HG02938 (cell line): Measurements from ENCODE around the gene SLC6A9.

Experiments used
- ATAC-seq: cut with Tn5 transposase; IDR thresholded peaks from one replicate; pipeline ENCODE4 v1.9.1; 2021; ENCODE audit warnings: mild to moderate bottlenecking, moderate library complexity; ENCODE audit not compliant: unreplicated experiment

SLC6A9 gene

DNA sequence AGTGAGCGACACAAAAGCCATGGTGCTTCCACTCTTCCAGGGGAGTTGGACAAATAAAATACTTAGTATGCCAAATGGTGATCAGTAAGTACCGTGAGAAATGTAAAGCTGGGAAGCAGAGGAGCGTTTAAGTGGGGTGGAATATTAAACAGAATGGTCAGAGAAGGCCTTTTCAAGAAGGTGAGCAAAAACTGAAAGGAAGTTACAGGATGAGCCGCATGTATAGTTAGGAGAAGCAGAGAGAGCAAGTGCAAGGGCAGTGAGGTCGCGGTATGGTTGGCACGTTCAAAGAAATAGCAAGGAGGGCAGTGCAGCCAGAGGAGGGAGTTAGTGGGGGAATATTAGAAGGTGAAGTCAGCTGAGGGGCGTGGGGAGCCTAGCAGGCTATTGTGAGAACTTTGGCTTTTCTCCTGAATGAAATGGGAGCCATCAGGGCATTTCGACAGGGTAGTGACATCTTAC is 57.2 kb downstream of the SLC6A9 start:
- no peak for ATAC-seq

DNA sequence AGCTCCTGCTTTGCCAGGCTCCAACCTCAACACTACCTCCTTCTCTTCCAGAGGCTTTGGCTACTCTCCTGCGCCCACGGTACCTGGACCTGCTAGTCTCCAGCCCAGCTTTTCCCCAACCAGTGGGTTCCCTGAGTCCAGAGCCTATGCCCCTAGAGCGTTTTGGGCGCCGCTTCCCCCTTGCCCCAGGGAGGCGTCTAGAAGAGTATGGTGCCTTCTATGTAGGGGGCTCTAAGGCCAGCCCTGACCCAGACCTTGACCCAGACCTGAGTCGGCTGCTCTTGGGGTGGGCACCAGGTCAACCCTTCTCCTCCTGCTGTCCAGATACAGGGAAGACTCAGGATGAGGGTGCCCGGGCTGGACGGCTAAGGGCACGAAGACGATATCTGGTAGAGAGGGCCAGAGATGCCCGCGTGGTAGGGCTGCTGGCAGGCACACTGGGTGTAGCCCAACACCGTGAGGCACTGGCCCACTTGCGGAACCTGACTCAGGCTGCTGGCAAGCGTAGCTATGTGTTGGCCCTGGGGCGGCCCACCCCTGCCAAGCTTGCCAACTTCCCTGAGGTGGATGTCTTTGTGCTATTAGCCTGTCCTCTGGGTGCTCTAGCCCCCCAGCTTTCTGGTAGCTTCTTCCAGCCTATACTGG is 59.8 kb downstream of the SLC6A9 start:
- ATAC-seq = no peak

DNA sequence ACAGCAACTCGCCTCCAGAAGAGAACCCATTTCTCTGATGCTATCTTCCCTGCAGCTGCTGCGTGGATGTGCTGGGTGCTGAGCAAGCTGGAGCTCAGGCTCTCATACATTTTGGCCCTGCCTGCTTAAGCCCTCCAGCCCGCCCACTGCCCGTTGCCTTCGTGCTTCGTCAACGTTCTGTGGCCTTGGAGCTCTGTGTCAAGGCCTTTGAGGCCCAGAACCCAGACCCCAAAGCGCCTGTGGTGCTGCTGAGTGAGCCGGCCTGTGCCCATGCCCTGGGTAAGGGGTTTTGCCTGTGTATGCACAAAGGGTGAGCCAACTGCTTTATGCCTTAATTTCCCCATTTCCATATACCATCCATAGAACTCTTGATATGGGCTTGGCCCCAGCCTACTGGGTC is 60.4 kb downstream of the SLC6A9 start:
- ATAC-seq = no peak

DNA sequence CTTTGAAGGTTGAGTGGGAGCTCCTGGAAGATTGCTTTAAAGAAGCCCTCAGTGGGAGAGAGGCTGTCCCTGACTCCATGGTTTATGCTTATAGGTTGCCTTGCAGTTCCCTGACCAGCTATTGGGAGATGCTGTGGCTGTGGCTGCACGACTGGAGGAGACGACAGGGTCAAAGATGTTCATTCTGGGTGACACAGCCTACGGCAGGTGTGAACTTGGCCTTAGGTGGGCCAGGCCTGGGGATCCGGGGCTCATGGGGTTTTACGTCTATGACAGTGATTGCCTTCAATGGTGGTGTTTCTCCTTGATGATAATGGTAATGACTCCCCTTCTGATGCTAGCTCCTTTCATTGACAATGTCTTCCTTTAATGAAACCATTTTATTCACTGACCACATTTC is 60.8 kb downstream of the SLC6A9 start:
- ATAC-seq = no peak

DNA sequence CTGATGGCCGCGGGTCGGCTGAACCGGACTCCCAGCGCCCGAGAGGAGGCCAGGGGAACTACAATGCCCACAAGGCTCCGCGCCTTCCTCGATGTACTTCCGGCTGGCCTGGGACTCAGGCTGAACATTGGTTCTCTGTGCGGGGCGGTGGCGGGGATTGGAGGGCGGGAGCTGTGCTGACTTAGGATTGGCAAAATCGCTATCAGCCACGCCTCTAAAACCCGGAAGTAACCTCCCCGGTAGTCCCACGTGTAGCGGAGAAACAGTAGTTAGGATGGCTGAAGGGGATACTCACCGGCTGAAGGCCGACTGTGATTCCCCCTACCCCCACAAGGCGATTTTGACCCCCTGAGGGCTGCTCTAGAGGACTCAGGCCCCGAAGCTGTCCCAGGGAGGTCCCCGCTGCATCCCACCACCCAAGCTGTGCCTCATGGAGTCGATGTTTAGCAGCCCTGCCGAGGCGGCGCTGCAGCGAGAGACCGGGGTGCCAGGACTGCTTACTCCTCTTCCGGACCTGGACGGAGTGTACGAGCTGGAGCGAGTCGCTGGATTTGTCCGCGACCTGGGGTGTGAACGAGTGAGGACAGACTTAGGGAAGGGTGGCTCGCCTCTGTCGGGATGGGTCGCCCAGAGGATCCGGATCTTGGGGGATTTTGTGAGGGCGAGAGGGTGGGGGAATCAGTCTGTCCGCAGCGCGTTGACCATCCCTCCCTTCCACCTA is 61.4 kb downstream of the SLC6A9 start, which contains the start of gene DPH2:
Gene DPH2 (plus strand): TSS at position 265 of the 721 bp plus-strand sequence. CDS start 166 bp downstream, at position 431.
- peak; percentile 81 for ATAC-seq

DNA sequence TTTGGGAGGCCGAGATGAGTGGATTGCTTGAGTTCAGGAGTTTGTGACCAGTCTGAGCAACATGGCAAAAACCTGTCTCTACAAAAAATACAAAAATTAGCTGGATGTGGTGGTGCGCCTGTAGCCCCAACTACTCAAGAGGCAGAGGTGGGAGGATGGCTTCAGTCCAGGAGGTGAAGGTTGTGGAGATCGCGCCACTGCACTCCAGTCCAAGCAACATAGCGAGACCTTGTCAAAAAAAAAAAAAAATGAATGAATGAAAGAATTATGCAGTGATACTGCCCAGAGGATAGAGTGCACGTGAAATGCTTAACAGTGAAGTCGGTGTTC is 61.9 kb downstream of the SLC6A9 start:
- ATAC-seq = no peak

DNA sequence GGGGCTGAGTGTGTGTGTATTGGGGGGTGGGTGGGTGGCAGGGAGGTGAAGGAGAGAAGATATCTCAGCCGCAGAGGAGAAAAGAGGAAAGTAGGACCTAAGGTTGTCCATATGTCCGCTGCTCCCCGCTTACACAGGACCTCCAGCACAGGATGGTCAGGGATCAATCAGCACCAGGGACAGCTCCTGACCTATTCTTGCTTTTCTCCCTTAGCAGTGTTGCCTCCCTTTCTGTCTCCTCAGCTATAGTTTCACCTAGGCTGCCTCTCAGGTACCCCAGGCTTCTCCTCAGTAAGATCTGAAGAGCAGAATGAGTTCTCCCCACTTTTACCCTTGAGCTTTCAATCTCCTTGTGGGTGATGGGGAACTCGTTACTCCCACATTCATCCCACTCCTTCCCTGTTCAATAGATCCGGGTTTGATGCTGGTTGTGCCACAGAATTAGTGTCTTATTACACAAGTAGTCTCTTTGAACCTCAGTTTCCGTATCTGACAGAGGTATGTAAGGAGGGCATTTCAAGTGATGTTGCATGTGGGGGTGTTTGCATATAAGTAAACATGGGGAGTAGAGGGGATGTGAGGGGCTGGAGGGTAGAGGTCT is 62.8 kb downstream of the SLC6A9 start:
- no peak for ATAC-seq

DNA sequence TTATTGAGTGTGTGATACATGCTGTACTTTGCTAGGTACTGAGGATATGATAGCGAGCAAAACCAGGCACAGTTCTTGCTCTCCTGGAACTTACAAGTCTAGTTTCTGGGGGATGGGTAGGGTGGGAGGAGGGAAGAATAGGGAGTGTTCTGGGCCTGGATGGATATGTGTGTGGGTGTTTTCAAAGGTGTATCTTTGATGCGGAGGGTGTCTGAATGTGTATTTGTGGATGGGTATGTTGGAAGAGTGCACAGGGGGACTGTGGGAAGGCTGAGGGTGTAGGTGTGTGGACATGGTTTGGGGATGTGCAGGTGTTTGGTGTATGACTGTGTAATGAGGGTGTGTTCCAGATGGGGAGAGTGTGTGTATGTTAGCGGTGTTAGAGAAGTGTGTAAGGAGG is 65.9 kb downstream of the SLC6A9 start:
- ATAC-seq = no peak

DNA sequence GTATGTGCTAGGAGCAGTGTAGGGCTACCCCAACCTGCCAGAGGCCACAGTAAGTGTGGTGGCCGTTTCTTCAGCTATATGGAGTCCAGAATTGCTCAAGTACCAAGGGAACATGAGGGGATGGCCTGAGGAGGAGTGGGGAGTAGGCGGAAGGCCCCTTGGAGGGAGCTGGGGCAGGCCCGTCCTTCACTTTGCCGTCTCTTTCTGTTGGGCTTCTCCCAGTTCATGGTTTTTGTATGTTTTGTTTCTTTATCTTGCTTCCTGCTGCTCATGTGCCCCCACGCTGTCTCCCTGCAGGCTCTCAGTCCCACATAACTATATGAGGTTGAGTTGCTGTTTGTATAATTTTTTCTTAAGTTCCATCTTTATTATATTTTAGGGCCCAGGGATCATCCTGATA is 67.4 kb downstream of the SLC6A9 start:
- no peak for ATAC-seq

DNA sequence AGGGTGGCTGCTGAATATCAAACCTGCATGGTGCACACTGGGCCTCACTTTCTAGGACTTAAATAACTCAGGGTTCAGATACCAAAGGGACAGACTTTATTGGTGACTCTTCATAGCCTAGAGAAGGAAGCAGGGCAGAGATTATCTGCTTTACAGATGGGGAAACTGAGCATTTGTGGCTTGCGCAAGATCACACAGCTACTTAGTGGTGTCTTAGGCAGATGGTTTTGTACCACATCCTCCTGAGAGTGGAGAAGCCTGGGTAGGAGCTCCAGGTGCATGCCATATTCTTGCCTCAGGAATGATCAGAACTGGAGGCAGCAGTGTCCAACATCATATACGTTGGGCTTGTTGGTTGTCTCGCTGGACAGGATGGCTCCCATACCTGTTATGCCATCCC is 68.3 kb downstream of the SLC6A9 start:
- no peak for ATAC-seq

DNA sequence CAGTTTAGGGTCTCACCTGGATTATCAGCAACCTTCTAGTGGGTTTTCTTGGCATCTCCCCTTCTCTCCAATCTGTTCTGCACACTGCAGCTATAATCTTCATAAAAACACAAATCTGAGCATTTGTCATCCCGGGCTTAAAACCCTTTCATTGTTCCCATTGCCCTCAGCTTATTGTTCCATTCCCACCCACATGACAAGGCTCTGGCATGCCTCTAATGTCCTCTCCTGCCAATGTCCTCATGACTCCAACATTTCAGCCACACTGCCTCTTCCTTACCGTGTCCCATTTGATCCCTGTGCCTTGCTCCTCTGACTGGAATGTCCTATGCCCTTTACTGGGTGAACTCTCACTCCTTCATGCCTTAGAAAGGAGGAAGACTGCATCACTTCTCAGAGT is 68.9 kb downstream of the SLC6A9 start:
- no peak for ATAC-seq

DNA sequence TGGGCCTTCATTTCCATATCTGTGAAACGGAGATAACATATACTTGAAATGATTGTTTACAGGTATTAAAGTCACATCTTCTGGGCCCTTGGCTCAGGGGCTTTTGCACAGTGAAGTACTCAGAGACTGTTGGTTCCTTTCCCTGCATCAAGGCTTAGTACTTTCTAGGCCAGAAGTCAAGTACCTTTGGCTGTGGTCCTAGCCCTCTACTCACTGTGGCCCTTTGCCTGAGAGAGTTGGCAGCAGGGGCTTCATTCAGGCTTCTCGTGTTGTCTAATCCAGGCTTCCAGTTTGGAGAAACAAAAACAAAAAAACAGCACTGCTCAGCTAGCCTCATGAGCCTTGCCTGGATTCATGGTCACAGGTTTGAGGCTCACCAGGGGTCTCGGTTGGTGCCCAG is 69.6 kb downstream of the SLC6A9 start:
- no peak for ATAC-seq

DNA sequence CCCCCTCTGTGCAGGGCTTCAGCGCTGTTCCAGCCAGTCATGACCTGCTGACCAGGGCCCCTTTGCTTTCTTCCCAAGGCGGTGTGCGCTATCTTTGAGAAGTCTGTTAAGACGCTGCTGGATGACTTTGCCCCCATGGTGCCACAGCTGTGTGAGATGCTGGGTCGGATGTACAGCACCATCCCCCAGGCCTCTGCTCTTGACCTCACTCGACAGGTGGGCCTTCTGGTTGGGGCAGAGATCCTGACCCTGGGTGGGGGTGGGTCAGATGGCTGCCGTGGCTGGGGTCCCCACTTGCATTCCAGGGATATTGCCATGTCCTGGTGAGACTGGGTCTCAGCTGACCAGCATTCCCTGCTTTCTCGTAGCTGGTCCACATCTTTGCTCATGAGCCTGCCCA is 70.5 kb downstream of the SLC6A9 start:
- ATAC-seq = no peak

DNA sequence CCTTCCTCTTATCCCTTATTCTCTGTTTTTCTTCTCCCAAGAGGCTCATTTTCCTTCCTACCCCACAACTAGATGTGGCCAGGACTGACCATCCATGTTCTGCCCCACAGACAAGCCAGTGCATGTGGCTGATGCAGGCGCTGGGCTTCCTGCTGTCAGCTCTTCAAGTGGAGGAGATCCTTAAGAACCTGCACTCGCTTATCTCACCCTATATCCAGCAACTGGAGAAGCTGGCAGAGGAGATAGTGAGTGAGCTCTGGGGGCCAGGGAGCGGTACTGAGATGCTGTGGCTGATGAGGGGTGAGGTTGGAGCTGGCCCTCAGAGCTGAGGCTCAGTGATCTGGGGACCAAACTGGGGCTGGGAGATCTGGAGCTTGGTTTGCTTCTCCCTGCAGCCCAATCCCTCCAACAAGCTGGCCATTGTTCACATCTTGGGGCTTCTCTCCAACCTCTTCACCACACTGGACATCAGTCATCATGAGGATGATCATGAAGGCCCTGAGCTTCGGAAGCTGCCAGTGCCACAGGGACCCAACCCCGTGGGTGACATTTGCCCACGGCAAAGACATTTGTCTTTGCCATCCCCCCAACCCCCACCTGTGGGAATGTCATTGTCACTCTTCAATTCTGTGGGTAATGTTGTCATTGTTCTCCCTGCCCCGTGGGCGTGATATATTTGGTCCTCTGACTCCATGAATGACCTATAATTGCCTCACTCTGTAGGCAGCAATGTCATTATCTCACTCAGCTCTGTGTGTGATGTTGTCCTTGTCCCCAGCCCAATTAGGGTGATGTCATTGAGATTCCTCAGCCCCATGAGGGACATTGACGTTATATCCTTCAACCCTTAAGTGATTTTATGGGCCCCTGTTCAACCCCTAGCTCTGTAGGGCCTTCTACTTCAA is 72.7 kb downstream of the SLC6A9 start:
- ATAC-seq = no peak

DNA sequence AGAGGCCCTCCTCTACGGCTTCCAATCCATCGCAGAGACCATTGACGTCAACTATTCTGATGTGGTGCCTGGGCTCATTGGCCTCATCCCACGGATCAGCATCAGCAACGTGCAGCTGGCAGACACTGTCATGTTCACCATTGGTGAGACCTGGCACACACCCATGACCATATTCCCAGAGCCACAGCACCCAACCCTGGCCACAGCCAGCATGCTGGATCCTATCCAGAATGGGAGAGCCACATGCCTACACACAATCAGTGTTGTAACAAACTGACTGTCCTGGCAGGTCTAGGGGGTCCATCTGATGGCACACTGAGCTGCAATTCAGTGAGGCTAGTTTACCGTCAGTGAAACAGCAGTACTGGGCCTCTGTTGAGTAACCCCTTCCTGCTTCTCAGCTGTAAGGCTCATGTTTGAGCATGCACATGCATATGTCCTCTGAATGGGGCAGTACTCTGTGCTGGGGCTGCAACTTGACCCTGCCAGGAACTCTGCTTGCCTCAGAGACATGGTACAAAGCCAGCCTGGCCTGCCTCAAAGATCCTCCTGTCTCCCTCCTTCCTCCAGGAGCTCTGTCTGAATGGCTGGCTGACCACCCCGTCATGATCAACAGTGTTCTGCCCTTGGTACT is 73.7 kb downstream of the SLC6A9 start:
- ATAC-seq = no peak

DNA sequence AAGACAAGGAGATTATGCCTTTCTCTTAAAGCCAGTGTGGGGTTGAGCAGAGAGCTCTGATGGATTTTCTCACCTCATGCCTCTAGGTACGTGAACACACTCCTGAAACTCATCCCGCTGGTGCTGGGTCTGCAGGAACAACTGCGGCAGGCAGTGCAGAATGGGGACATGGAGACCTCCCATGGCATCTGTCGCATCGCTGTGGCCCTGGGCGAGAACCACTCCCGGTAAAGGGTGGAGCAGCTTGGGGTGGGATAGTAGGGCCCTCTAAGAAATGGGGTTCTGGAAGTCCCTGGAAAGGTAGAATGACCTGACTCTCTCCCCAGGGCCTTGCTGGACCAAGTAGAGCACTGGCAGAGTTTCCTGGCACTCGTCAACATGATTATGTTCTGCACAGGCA is 75.0 kb downstream of the SLC6A9 start:
- ATAC-seq = no peak

DNA sequence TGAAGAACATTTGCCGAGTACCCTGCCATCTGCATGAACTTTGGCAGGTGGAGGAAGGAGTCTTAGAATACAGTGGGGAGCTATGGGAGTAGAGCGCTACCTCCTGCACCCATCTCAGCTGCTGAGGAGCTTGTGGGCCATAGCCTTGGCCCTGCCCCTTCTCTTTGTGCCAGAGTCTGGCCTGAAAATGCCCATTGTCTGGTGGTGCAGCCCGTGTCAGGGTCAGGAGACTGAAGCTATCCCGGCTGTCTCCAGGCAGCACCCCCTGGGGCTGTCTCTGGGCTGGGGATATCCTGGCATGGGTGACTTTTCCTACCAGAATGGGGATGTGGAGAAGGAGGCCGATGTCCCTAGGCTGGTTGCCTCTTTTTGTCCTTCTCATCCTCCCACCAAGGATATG is 77.2 kb downstream of the SLC6A9 start:
- no peak for ATAC-seq

DNA sequence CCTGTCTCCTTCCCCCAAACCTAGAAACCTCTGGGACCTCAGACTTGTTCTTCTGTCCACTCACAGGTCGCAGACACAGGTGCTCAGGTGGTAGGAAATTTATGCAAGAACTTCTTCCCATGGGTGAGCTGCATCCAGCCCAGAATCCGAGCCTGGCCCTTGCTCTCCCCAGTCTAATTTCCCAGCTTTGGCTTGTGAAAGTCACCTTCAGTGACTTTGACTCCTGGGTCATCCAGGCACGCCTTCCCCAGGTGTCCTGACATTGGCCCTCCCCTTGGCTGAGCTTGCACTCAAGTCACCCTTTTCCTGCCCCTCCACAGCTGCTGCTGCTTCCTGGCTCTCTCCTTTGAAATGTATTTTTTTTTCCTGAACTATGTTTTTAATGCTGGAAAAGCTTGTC is 77.9 kb downstream of the SLC6A9 start:
- ATAC-seq = no peak

DNA sequence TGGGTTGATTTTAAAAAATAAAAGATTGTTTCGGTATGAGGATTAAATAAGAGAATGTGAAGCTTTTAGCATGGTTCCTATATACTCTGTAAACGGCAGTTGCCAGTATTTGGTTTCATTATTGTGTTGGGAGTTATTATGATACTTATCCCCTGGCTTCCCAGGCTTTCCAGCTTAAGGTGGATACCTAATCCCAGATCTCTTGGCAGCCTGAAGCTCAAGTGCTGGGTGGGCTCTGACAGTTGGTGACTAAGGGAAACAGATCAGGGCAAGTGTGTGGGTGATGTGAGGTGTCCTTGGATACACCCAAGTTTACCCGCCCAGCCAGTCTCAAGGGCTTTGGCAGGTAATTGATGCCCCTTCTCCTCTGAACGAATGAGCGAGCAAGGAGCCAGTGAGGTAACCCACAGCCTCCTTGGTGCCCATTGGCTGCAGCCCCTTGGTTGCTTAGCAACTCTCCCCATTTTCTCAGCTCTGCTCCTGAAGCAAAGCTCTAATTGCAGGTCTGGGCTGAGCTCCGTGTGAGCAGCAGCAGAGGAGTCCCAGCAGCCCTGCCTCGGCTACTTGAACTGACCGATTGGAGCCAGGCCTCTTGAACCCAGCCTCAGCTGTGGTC is 78.4 kb downstream of the SLC6A9 start:
- no peak for ATAC-seq
